PFSK-1 (cell line): ENCODE data around the gene SUCLG2.

Source experiments
- FOXP2 ChIP-seq: optimal IDR thresholded peaks from 2 replicates; pipeline ENCODE3; 2011; ENCODE audit warnings: borderline replicate concordance, control low read depth, inconsistent platforms; ENCODE audit not compliant: insufficient read depth; ENCODE audit errors: extremely low read length, extremely low read depth
- POLR2AphosphoS5 ChIP-seq: IDR thresholded peaks from 2 replicates; pipeline ENCODE4 v1.6.1; 2012; ENCODE audit warnings: low read depth, mild to moderate bottlenecking, control low read depth, low read length, moderate library complexity
- REST ChIP-seq, 2 experiments: IDR thresholded peaks; 2 replicates each; pipeline versions ENCODE4 v1.6.1 to v1.8.0; 2011 to 2012; ENCODE audit warnings: low read depth in 2 of 2, low read length in 2 of 2, control low read depth in 1 of 2, inconsistent platforms in 1 of 2, mild to moderate bottlenecking in 1 of 2, moderate library complexity in 1 of 2; ENCODE audit not compliant: insufficient read depth in 1 of 2
- SIN3A ChIP-seq: IDR thresholded peaks from 2 replicates; pipeline ENCODE4 v1.6.1; 2012; ENCODE audit warnings: mild to moderate bottlenecking, low read length, moderate library complexity, borderline replicate concordance; ENCODE audit not compliant: insufficient read depth

GRCh38 chr3:67376416-67376815 is 278.0 kb downstream of the SUCLG2 start:
- no peak for TF ChIP-seq REST (IDR thresholded peaks at IDR 0.05; ENCODE audit: insufficient read depth in 1 of 2, low read depth in 2 of 2, low read length in 2 of 2)
- no peak for TF ChIP-seq POLR2AphosphoS5
- TF ChIP-seq FOXP2: no peak
- TF ChIP-seq SIN3A: no peak
